ENCODE measurements around the gene HOXB13. TPM values are rescaled to one million over a fixed set of nuclear protein-coding genes. Genes with fewer than 3 reads are reported as not detected.
"Not testable (repeated sequence)": the region's sequence is repeated elsewhere in the genome, so short reads cannot be mapped to it uniquely, and the experiment has no call there.

HOXB13 gene
- total RNA-seq, 2 donors from 2014 or later: 39.4 to 88.0 TPM

DNA sequence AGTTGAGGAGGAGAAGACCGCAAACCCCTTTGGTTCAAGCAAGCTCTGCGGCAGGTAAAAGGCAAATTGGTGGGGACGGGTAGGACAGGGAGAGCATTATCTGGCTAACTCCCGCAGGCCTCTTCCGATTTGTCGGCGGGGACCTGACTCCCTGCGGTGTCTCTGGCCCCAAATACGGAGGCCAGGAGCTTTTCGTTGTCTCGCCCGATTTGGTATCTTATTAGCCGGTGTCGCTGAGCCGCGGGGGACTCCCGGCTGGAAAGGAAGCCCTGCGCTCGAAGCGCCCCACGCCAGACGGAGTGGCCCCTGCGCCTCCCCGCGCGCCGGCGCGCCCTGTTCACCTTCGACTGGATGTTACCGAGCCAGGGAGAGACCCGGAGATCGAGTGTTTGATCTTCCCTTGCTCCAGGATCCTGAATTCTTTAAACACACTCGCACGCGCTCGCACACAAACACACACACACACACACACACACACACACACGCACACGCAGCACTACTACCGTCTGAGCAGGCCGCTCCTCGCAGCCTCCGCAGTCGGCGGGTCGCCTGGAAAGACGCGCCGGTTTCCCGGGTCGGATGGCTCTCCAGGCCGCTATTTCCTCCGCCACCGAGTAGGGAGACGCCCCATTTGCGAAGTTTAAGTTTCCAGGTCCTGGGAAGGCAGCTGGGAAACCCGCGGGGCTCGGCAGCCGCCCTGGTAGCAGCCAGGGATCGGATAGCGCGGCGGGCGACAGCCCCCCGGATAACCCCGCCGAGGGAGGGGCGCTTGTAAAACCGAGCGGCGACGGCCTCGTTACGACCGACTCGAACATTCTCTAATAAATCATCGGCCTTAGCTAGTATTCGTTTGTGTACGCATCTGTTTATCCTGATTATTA is 9.5 kb downstream of the HOXB13 start:
- peak; percentile 9 for ATAC-seq
- DNase-seq: peak in 1 of 2 donors; percentile 48
- intact Hi-C loops (cut with DNase I, micrococcal nuclease): no loop called here

- peak in 1 of 2 donors; percentile 72 for DNase-seq
- no peak for ATAC-seq
- intact Hi-C loops (cut with DNase I, micrococcal nuclease): no loop called here
Measured at GRCh38 chr17:48718227-48718760, 10.3 kb downstream of the HOXB13 start.

GRCh38 chr17:48717367-48718226 is 11.0 kb downstream of the HOXB13 start:
- ATAC-seq (no peak), DNase-seq (no peak)
- intact Hi-C loops (cut with DNase I, micrococcal nuclease): no loop called here

DNA sequence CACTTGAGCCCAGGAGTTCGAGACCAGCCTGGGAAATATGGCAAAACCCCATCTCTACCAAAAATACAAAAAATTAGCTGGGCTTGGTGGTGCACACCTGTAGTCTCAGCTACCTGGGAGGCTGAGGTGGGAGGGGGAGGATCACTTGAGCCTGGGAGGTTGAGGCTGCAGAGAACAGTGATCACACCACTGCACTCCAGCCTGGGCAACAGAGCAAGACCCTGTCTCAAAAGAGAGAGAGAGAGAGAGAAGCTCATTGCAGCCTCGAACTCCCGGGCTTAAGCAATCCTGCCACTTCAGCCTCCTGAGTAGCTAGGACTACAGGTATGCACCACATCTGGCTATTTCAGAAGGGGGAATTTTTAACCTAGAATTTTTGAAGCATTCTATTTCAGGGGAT is 12.0 kb downstream of the HOXB13 start:
- DNase-seq; ATAC-seq; intact Hi-C loops (cut with DNase I, micrococcal nuclease): not testable (repeated sequence)

DNA sequence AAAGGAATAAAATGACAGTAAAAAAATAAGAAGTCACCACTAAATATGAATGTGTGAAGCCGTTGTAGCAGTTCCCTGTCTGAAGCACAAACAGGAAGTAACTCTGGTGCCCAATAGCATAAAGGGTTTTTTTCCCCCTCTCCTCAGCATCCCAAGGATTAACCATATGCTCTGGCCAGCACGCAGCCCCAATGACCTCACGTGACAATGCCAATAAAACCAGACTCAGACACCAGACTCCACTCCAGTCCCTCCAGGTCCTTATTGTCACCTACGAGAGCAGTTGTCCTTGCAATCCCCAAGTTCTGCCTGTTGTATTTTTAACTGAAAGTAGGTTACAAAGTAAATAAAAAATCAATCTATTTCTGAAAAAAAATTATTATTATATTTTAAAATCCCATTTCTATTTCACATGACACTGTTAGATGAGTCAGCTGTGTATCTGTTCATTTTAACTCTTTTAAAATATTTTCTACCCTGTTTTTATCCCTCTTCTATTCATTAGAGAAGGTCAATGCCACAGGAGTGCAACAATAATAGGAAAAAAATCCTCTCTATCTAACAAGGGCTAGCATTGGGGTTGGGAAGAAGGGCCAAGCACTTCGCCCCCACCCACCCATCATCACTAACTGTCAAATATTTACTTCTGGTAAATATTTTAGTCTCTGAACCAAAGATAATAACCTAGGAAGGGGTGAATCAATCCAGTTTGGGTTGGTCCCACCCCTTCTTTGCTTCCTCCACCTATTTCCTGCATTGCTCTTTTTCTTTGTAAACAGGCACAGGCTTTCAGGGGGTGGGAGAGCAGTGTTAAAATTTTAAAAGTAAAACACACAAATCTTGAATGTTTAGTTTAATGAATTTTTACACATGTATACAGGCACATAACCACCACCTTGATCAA is 12.8 kb downstream of the HOXB13 start:
- ATAC-seq: peak; percentile 38
- intact Hi-C loops (cut with DNase I, micrococcal nuclease): no loop called here
- DNase-seq: peak in 1 of 2 donors; percentile 47

DNA sequence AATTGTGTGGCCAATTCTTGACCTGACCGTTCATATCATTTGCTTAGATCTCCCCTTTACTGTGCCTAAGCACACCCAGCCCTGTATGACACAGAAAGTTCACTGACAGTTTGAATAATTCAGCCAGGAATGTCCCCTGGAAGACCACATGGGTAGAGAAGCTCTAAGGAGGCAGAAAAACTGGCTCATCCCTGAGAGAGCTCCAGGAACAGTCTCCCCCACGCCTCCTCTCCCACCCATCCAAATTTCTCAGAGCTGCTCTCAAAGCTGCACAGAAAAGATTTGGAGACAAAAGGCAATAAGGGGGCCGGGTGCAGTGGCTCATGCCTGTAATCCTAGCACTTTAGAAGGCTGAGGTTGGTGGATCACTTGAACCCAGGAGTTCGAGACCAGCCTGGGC is 17.4 kb downstream of the HOXB13 start:
- DNase-seq (no peak), ATAC-seq (no peak)
- intact Hi-C loops (cut with DNase I, micrococcal nuclease): no loop called here

DNA sequence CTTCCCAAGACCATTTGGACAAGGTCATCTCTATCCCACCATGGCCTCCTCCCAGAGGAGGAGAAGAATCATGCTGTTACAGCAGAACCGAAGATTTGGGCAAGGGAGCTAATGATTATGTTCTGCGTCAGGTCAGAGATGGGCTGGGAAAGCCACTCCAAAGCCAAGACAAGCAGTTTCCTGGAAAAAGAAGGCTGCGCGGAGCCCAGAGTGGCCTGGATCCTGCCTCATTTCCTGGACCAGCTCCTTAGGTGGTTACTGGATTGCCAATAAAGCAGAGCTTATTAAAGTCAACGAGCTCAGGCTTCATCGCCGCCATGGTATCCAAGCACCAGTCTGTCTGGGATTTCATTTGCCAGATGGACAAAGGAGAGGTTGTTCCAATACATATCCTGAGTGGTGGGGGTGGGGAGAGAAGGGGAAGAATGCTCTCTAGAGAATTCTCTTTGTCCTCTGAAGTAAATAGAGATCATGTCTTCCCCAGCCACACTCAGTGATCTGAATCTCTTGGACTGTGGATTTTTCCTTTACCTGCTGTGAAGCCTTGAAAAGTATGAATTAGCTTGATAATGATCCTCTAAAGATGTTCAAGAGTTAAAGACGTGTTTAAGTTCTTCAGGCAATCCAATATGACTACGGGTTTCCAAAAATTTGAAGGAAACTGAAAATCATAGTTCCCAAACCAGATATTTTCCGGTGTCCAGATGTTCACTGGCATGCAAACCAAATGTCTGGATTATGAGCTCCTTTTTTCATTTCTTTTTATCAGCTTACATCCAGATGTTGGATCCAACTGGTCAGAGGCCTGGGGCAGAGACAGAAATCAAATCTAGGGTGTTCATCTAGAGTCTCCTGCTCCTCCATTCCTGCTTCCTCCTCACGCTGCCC is 23.9 kb downstream of the HOXB13 start:
- ATAC-seq (peak; percentile 18), DNase-seq (no peak)
- intact Hi-C loops (cut with DNase I, micrococcal nuclease): no loop called here

GRCh38 chr17:48701864-48702532 is 26.6 kb downstream of the HOXB13 start:
- intact Hi-C loops (cut with DNase I, micrococcal nuclease): no loop called here
- DNase-seq (no peak), ATAC-seq (no peak)

- no peak for ATAC-seq
- DNase-seq: no peak
- intact Hi-C loops (cut with DNase I, micrococcal nuclease): no loop called here
Measured at GRCh38 chr17:48693178-48693577, 35.4 kb downstream of the HOXB13 start.

DNA sequence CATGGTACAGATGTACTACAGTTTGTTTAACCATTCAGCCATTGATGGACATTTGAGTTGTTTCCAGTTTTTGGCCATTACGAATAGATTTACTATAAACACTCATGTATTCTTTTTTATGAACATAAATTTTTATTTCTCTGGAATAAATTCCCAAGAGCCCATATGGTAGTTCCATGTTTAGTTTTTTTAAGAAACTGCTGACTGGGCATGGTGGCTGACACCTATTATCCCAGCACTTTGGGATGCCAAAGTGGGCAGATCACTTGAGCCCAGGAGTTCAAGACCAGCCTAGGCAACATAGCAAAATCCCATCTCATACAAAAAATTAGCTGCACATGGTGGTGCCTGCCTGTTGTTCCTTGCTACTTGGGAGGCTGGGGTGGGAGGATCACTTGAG is 36.5 kb downstream of the HOXB13 start:
- DNase-seq: no peak
- intact Hi-C loops (cut with DNase I, micrococcal nuclease): no loop called here
- ATAC-seq: no peak

DNA sequence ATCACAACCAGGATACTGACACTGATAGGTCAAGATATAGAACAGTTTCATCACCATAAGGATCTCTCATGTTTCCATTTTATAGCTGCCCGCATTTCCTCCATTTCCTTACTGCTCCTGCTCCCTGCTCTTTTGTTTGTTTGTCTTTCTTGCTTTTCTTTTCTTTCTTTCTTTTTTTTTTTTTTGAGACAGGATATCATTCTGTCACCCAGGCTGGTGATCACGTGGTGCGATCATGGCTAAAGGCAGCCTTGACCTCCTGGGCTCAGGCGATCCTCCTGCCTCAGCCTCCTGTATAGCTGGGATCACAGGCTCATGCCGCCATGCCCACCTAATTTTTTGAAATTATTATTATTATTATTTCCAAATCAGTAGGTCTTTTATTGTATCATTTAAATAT is 37.9 kb downstream of the HOXB13 start:
- no peak for DNase-seq
- ATAC-seq: no peak
- intact Hi-C loops (cut with DNase I, micrococcal nuclease): no loop called here

GRCh38 chr17:48681609-48682008 is 46.9 kb downstream of the HOXB13 start:
- ATAC-seq: no peak
- intact Hi-C loops (cut with DNase I, micrococcal nuclease): no loop called here
- no peak for DNase-seq

DNA sequence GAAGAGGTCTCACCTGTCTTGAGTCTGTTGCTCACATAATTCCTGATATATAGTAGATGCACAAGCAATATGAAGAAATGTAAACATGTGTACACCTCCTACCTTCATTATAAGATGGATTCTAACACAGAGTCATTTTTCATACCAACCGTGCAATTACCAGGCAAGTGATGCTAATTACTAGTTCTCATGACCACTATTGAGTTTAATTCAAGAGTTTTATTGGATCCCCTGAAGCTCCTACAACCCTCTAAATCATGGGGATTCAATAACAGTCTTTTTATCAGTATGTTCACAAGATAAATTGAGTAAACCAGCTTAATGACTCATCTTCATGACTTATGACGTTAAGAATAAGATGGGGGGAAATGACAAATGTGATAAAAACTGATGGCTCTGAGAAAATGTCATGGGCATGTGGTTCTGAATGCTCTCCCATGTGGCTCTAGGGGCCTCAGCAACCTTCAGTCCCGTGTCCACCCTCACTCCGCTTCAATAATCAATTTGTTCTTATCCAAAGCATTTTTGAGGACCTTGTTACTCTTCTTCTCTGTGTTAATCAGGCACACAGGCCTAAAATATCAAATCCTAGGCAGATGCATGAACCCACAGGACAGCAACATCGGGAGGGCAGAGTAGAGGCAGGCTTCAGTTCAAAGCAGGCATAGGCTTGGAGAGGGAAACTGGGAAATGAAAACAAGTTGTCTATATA is 49.0 kb downstream of the HOXB13 start:
- ATAC-seq (no peak), DNase-seq (no peak)
- intact Hi-C loops (cut with DNase I, micrococcal nuclease): loop anchor here (5.0 to 10.0 kb wide), 3 partner anchors 113 to 345 kb away; no protein-coding TSS in a partner anchor

DNA sequence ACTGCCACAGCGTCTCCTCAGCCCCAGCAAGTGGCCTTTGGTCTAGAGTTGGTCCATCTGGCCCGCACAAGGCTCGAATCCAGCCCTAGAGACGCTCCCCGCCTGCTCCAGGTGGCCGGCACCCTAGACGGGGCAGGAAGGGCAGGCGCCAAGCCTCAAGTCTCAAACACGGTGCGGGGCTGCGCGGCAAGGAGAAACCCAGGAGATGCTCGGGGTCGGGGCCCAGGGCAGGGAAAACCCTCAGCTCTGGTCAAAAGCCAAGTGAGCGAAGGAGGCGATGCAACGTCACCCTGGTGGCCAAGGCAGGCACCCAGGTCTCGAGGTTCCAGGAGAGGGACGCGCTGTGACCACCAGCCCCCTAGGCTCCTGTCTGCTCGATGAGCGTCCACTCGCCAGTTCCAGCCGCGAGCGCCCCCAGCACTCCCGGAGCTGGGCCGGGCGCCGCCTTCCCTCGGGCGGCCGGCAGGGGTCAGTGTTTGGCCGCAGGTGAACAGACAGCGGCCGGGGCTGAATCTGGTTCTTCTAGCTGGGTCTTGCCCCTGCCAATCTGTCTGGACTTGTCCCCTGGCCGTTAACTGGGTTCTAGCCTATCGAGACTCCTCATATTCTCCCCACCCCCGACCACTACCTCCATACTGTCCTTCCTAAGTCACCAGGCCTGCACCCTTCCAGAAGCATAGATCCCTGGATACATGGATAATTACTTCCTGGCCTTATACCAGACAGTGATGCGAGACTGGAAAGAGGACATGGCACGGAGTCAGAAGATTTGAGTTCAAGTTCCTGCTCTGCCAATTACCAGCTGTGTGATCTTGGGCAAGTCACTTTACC is 50.2 kb downstream of the HOXB13 start:
- peak; percentile 89 for ATAC-seq
- intact Hi-C loops (cut with DNase I, micrococcal nuclease): loop anchor here (5.0 to 10.0 kb wide), 3 partner anchors 114 to 346 kb away; no protein-coding TSS in a partner anchor
- DNase-seq: peak; percentile 58 to 81

DNA sequence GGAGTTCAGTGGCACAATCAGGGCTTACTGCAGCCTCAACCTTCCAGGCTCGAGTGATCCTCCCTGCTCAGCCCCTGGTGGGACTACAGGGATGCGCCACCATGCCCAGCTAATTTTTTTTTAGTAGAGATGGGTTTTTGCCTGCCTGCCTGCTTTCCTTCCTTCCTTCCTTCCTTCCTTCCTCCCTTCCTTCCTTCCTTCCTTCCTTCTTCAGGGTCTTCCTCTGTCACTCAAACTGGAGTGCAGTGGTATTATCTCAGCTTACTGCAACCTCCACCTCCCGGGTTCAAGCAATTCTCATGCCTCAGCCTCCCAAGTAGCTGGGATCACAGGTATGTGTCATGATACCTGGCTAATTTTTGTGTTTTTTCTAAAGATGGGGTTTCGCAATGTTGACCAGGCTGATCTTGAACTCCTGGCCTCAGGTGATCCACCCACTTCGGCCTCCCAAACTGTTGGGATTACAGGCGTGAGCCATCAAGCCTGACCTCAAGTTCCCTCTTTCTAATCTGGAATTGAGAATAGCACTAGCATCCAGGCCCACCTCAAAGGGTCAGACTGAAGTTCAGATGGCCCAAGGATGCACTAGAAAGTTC is 51.5 kb downstream of the HOXB13 start:
- ATAC-seq (no peak), DNase-seq (no peak)
- intact Hi-C loops (cut with DNase I, micrococcal nuclease): loop anchor here (5.0 to 10.0 kb wide), 3 partner anchors 115 to 348 kb away; no protein-coding TSS in a partner anchor

Measured in left colon (tissue), 2 donors.